ENCODE measurements around the gene DSPP. TPM values are rescaled to one million over a fixed set of nuclear protein-coding genes. Genes with fewer than 3 reads are reported as not detected.

Gene DSPP
- total RNA-seq, 2 experiments from 2014 or later, result not detected

DNA sequence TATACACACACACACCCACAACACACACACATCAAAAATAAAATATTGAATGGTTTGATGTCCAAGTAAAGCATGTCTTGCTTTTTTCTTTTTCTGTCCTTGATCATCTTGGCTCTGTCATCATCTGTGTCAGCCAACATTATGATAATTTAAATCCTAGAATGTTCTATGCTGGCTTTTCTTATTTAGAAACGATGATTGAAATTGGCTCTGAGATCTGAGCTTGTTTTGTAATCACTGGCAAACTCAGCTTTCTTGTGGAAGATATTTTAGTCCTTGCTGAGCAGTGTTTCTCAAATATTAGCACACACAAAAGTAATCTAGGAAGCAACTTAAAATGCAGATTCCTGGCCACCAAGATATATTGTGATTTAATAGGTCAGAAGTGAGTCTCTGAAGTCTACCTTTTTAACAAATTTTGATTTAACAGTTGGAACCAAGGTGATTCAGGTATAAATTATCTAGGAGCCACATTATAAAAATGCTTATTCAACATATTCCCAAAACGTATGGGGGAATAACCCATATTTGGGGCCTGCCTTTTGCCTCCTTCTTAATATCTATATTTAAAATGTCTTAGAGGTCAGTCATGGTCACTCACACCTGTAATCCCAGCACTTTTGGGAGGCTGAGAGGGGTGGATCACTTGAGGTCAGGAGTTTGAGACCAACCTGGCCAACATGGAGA is 24.0 kb upstream of the DSPP start:
- Mint-ChIP-seq H3K27ac (no peak overlapping the region), H3K4me1 (ENCODE audit: low read depth) (no peaks in the 10 kb centered on the region), H3K4me3 (no peak overlapping the region), H3K27me3 (peaks cover 5% of the 10 kb centered on the region), H3K9me3 (peaks cover 3% of the 10 kb centered on the region), H3K36me3 (ENCODE audit: low read depth) (no peaks in the 10 kb centered on the region)
- intact Hi-C loops (cut with DNase I, micrococcal nuclease), result no loop called here
- no peak overlapping the region for H3K4me3 ChIP-seq (ENCODE audit: low read length)
- peaks cover 0 to 3% of the 10 kb centered on the region in 2 experiments for H3K27me3 ChIP-seq (ENCODE audit: control insufficient read depth in 1 of 2, insufficient read depth in 2 of 2, low read length in 2 of 2)
- ChIA-PET CTCF (no interaction called here), POLR2A (no interaction called here)
- H3K9me3 ChIP-seq (ENCODE audit: control insufficient read depth in 1 of 2, insufficient read depth in 1 of 2, low read length in 2 of 2), result no peaks in the 10 kb centered on the region
- TF ChIP-seq, protein P1, sequence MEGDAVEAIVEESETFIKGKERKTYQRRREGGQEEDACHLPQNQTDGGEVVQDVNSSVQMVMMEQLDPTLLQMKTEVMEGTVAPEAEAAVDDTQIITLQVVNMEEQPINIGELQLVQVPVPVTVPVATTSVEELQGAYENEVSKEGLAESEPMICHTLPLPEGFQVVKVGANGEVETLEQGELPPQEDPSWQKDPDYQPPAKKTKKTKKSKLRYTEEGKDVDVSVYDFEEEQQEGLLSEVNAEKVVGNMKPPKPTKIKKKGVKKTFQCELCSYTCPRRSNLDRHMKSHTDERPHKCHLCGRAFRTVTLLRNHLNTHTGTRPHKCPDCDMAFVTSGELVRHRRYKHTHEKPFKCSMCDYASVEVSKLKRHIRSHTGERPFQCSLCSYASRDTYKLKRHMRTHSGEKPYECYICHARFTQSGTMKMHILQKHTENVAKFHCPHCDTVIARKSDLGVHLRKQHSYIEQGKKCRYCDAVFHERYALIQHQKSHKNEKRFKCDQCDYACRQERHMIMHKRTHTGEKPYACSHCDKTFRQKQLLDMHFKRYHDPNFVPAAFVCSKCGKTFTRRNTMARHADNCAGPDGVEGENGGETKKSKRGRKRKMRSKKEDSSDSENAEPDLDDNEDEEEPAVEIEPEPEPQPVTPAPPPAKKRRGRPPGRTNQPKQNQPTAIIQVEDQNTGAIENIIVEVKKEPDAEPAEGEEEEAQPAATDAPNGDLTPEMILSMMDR (IDR thresholded peaks at IDR 0.05), result no peak
- no peaks in the 10 kb centered on the region for H3K36me3 ChIP-seq (ENCODE audit: insufficient read depth, low read length)
- H3K27ac ChIP-seq (ENCODE audit: low read depth in 1 of 2, low read length in 2 of 2), result no peak overlapping the region
- DNase-seq (no peak), ATAC-seq (ENCODE audit: poor library complexity) (no peak)
- H3K4me1 ChIP-seq (ENCODE audit: insufficient read depth, low read length), result no peaks in the 10 kb centered on the region

DNA sequence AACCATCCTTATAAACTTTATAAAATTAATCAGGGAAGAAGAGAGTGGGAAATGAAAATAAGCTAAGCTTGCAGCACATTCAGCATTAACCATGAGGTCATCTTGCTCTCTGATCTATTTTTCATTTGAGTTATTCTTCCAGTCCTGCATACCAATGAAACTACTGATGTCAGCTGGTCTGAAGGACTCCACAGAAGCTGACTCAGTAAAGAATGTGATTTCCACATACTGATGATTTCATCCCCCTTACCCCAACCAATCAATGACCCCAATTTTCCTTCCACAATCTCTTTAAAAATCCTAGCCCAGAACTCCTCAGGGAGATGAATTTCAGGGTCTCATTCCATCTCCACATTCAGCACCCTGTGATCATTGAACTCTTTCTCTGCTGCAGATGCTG is 18.8 kb upstream of the DSPP start:
- Histone ChIP-seq H3K4me1 (ENCODE audit: insufficient read depth, low read length) (no peaks in the 10 kb centered on the region), H3K27ac (ENCODE audit: low read depth in 1 of 2, low read length in 2 of 2) (no peak overlapping the region), H3K9me3 (ENCODE audit: control insufficient read depth in 1 of 2, insufficient read depth in 1 of 2, low read length in 2 of 2) (no peaks in the 10 kb centered on the region), H3K36me3 (ENCODE audit: insufficient read depth, low read length) (no peaks in the 10 kb centered on the region), H3K27me3 (ENCODE audit: control insufficient read depth in 1 of 2, insufficient read depth in 2 of 2, low read length in 2 of 2) (no peaks in the 10 kb centered on the region), H3K4me3 (ENCODE audit: low read length) (no peak overlapping the region)
- Mint-ChIP-seq H3K4me1 (ENCODE audit: low read depth) (no peaks in the 10 kb centered on the region), H3K4me3 (no peak overlapping the region), H3K27me3 (peaks cover 5% of the 10 kb centered on the region), H3K9me3 (peaks cover 4% of the 10 kb centered on the region), H3K27ac (no peak overlapping the region), H3K36me3 (ENCODE audit: low read depth) (no peaks in the 10 kb centered on the region)
- ChIA-PET CTCF (no interaction called here), POLR2A (no interaction called here)
- intact Hi-C loops (cut with DNase I, micrococcal nuclease), result no loop called here
- ATAC-seq (ENCODE audit: poor library complexity), result no peak
- DNase-seq, result no peak
- TF ChIP-seq, protein P1 (IDR thresholded peaks at IDR 0.05), result no peak

DNA sequence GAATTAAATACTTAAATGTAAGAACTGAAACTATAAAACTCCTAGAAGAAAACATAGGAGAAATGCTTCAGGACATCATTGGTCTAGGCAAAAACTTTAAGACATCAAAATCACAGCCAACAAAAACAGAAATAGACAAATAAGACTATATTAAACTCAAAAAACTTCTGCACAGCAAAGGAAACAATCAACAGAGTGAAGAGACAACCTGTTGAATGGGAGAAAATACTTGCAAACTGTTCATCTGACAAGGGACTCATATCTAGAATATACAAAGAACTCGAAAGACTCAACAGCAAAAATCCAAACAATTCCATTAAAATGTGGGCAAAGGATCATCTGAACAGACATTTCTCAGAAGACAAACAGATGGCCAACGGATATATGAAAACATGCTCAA is 16.2 kb upstream of the DSPP start:
- TF ChIP-seq, protein P1 (IDR thresholded peaks at IDR 0.05), result no peak
- H3K27me3 ChIP-seq (ENCODE audit: control insufficient read depth in 1 of 2, insufficient read depth in 2 of 2, low read length in 2 of 2), result no peaks in the 10 kb centered on the region
- no peak overlapping the region for H3K4me3 ChIP-seq (ENCODE audit: low read length)
- Mint-ChIP-seq H3K36me3 (ENCODE audit: low read depth) (no peaks in the 10 kb centered on the region), H3K4me1 (ENCODE audit: low read depth) (no peaks in the 10 kb centered on the region), H3K9me3 (peaks cover 5% of the 10 kb centered on the region), H3K27me3 (peaks cover 9% of the 10 kb centered on the region), H3K4me3 (no peak overlapping the region), H3K27ac (no peak overlapping the region)
- H3K27ac ChIP-seq (ENCODE audit: low read depth in 1 of 2, low read length in 2 of 2), result no peak overlapping the region
- ATAC-seq (ENCODE audit: poor library complexity) (no peak), DNase-seq (no peak)
- intact Hi-C loops (cut with DNase I, micrococcal nuclease), result no loop called here
- H3K9me3 ChIP-seq (ENCODE audit: control insufficient read depth in 1 of 2, insufficient read depth in 1 of 2, low read length in 2 of 2), result no peaks in the 10 kb centered on the region
- CTCF ChIA-PET, result no interaction called here
- no peaks in the 10 kb centered on the region for H3K36me3 ChIP-seq (ENCODE audit: insufficient read depth, low read length)
- POLR2A ChIA-PET, result no interaction called here
- no peaks in the 10 kb centered on the region for H3K4me1 ChIP-seq (ENCODE audit: insufficient read depth, low read length)

All from CD4-positive, alpha-beta T cell (primary cell).